TTC549 (cell line): Measurements from ENCODE around the gene KSR2.
"Not testable (repeated sequence)": the region's sequence is repeated elsewhere in the genome, so short reads cannot be mapped to it uniquely, and the experiment has no call there.

Experiments used
- FAIRE-seq: peaks from 2 replicates; lab custom pipeline; 2012; peaks lifted over from hg19 to GRCh38; lab: Jason Lieb, UNC

Gene KSR2

DNA sequence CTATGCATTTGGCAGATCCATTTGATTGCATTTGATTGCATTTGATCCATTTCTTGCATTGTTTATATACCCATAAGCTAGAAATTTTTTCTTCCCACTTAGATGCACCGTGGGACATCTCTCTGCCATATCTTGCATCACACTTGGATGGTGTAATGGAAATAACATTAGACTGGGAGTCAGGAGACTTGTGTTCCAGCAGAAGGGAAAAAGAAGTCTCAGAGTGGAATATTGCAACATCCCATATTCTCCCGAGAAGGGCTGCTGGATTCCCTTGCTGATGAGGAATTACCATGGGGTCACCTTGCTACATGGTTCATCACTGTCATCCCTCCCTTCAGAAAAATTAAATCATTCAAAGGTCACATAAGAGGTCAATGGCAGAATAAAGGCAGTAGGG, 78.1 kb downstream of the KSR2 start:
- no peak for FAIRE-seq

DNA sequence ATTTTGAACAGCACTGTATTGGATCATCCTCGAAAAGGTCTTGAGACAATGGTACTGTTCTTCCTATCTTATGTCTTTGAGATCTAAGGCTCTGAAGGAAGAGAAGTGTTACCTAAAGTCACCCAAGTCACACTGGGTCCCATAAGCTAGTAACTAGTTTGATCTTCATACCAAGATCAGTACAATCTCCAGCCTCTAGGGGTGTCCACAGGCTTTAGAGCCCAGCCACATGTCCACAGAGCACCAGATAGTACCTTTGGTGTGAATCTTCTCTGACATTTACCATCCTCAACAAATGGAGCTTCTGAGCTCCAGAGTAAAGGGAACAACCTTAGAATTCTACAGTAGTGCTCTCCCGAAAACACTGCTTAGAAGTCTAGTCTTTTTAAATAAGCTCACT, 78.7 kb downstream of the KSR2 start:
- no peak for FAIRE-seq

DNA sequence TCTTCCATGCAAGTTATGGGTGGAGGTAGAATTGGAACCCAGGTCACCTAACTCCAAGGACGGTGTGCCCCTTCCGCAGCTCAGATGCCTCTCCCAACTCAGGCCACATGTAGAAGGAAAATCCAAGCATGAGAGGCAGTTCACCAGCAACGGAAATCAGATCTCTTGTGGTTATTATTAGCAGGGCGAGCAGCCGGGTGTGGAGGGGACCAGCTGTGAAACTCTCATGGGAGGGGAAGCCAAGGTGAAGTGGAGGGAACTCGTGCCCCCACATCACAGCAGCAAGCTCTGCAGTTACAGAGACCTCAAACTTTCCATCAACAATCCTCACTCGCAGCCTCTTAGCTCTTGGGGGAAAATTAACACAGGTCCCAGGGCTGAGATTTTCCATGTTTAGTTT, 79.7 kb downstream of the KSR2 start:
- no peak for FAIRE-seq

DNA sequence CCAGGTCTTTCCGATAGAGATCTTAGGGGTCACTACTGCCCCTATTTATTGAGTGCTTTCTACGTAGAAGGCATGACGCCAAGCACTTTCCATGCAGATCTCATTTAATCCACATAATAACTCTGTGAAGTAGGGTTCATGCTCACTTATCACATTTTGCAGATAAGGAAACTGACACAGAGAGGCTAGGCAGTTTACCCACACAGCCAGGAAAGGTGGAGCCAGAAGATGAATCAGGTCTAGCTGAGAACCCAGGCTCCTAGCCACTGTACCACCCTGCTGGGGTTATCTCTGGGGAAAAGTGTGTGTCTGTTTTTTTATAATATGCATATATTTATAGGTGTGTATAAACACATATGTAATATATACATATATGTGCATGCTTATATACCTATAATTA, 83.6 kb downstream of the KSR2 start:
- FAIRE-seq, result no peak

DNA sequence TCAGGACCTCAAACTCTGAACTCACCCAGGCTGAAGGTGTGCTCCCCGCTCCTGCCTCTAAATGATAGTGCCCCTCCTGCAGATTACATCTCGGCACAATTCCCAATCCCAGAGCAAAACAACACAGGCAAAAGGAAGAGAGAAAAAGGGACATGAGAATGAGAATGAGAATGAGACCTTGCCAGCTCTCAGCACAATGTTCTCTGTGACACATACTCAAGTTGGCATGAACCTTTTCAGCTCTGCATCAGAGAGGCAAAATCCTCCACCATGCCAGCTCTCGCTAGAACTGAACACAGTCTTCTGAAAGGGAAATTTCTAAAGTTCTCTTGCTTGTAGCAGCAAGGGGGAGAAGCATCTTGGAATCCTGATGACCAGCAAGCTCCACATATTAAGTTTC, 84.6 kb downstream of the KSR2 start:
- FAIRE-seq, result no peak

DNA sequence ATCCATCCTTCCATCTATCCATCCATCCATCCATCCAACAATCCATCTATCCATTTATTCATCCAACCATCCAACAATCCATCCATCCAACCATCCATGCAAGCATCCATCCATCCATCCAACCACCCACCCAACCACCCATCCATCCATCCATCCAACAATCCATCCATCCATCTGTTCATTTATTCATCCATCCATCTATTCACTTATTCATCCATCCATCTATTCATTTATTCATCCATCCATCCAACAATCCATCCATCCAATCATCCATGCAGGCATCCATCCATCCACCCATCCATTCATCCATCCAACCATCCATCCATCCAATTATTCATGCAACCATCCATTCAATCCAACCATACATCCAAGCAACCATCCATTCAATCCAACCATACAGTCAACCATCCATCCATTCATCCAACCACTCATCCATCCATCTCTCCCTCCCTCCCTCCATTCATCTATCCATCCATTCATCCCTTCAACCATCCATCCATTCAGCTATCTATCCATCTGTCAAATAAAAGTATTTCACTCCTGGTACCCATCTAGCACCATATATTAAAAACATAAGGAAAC, 86.1 kb downstream of the KSR2 start:
- FAIRE-seq, result no peak

DNA sequence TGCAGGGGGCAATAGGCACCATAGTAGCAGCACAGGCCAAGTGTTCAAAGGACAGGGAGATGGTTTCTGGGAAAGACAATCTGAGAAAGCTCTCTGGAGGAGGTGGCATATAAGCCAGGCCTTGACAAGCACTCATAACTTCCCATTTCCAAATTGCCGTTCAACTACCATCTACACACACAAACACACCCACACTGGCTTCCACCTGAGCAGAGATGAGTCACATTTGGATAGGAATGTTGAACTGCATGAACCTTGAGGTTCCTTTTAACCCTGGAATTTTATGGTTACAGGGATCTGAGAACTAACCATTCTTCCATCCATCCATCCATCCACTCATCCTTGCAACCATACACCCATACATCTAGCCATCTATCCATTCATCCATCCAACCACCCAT, 86.6 kb downstream of the KSR2 start:
- no peak for FAIRE-seq

DNA sequence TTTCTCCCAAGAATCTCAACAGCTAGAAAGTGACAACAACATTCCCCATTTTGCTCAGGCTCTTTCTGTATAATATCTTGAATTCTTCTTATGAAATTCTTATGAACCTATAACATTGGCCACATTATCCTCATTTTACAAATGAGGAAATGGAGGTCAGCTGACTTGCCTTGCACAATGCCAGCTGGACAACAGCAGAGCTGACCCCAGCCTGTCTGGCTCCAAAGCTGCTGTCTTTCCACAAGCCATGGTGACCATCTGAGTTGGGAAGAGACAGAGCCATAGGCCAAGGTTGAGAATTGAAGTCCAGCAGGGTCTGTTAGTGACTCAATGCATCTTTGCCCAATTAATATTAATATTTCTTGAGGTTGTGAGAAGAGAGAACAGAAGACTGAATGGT, 87.3 kb downstream of the KSR2 start:
- FAIRE-seq, result no peak

DNA sequence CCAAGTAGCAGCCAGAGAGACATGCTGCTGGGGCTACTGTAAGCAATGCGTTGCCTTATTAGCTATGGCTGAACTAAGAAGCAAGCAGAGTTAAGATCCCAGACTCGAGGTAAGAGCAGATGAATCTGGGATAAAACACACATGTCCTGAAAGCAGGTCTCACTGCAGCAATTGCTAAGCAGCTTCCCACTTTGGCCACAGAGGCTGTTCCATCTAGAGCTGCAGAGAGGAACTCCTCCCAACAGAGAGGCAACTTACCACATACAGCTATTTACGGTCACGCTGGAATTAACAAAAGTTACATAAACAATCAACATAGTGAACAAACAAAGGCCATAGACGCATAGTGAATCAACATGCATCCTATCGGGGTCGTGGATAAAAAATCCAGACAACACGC, 90.2 kb downstream of the KSR2 start:
- FAIRE-seq, result no peak

DNA sequence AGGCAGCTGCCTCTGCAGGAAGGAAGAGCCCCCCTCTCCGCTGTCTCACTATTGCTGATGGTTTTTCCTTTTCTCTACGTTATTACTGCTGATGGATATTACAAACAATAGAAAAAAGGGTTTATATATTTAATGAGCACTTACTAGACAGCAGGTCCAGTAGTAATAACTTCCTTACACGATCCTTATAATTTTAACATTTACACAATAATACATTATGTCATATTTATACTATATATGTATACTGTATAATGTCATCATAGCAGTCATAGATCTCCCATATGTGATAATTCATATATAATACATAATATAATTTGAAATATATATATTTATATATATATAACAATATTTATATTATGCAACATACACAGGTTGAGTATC, 92.4 kb downstream of the KSR2 start:
- no peak for FAIRE-seq

DNA sequence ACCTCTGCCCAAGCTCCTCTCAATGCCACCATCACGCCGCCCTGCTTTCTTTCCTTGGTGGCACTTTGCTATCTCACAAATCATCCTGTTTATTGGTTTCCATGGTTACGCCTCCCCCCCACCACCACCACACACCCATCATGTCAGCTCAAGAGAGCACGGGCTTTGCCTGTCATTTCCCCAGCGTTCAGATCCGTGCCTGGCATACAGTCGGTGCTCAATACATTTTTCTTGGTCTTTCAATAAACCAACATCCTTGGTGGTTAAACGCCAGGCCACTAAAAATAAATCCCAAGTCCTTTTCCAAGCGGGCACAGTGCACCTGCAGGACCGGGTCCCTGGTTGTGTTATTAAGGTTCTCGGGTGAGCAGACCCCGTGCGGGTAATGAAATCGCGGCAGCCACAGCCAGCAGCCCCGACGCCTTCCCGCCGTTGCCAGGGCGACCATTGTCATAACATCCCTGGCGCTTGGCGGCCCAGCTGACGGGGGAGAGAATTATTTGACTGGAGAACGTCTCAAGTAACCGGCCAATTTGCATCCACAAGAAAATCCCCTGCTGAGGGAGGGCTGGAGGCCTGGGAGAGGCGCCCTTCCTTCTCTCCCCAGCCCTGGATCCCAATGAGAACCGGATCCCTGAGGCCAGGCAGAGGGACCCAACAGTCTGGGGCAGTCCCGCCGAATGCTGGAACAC, 92.9 kb downstream of the KSR2 start:
- no peak for FAIRE-seq

DNA sequence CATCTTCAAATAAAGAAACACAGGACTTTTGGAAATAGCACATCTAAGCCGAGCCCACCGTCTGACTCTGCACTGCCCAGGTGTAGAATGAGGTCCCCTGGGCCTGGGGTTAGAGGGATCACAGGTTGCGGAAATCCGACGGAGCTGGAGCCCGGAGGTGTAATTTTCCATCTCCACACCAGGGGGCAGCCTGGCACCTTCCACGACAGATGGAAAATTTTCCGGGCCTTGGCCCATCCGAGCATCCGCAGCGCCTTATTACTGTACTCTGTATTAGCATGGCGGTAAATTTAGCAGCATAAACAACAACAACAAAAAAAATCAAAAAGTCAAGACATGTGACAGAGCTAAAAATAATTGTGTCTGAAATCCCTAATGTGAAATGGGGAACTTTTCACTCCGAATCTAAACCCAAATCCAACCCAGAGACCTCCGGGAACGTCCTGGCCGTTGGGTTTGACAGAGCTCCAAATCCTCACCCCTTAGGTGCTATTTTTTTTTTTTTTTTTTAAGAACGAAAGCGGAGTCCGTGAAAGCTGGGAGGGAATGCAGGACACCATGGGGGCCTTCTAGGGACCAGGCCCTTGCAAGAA, 93.9 kb downstream of the KSR2 start:
- FAIRE-seq, result no peak

DNA sequence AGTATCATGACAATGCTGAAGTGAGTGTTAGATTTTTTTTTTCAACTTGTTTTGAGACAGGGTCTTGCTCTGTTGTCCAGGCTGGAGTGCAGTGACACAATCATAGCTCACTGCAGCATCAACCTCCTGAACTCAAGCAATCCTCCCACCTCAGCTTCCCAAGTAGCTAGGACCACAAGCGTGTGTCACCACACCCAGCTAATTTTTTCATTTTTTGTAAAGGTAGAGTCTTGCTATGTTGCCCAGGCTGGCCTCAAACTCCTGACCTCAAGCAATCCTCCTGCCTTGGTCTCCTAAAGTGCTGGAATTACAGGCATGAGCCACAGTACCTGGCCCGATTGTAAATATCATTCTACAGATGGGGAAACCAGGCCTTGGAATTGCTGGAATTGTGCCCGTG, 94.6 kb downstream of the KSR2 start:
- FAIRE-seq, result not testable (repeated sequence)

DNA sequence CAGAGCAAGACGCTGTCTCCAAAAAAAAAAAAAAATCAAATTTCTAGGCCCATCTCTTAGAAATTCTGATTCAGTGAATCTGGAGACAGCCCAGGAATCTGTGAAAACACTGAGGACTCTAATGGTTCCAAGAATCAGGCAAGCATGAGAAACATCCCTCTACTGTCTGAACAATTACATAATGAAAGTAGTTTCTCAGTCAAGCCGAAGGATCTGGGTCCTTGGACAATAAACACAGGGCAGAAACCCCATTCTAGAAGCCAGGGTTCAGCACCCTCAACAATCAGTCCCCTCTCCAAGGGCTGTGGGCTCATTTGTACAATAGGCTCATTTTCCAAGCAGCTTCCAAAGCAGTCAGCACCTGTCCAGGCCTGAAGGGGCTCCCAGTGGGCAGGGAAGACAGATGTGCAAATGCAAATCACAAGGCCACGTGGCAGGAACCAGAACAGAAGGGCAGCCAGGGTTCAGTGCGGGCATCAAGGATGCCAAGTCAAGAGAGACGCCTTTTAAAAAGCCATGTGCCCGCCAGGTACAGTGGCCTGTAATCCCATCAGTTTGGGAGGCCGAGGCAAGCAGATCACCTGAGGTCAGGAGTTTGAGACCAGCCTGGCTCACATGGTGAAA, 96.1 kb downstream of the KSR2 start:
- FAIRE-seq, result no peak

DNA sequence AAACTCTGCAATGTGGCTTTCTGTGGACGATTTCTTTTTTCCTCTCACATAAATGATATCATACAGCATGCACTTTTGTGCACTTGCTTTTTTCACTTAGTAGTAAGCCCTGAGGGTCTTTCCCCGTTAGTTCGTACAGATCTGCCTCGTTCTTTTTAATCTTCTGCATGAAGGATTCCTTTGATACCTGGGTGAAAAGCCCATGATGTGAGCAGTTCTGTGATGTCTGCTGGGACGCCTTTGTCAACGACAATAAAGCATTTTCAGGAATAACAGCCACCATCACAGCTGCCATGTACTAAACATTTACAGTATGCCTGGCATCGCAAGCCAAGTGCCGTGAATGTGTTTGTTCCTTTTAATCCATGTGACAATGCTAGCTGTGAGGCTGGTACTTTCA, 99.2 kb downstream of the KSR2 start:
- FAIRE-seq, result no peak

DNA sequence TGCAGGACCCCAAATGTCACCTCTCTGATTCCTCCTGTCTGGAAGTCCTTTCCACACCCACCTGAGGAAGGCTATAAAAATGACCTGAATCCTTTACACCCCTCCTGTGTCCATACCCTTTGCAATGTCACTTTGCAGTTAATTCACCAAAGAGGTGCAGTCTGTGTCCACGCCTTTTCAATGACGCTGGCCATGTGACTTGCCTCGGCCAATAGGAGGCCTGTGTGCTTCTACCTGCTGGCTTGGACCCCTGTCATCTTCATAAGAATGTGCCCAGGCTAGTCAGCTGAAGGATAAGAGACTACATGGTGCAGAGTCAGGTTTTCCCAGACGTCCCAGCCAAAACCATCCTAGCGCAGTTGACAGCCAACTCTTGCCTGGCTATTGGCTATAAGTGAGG, 101.4 kb downstream of the KSR2 start:
- FAIRE-seq, result no peak

DNA sequence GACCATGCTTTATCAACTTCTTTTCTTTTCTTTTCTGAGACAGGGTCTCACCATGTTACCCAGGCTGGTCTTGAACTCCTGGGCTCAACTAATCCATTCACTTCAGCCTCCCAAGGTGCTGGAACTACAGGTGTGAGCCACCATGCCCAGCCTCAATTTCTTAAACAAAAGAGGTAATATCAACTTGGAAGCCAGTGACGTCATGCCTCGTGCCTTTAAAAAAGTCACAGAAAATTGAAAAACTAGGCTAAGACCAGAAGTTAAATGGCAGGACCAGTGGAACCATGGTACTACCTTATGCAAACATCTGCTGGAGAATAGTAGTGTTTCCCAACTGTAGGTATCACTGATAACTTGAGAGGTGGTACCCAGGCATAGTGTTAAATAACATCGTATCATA, 103.3 kb downstream of the KSR2 start:
- no peak for FAIRE-seq

DNA sequence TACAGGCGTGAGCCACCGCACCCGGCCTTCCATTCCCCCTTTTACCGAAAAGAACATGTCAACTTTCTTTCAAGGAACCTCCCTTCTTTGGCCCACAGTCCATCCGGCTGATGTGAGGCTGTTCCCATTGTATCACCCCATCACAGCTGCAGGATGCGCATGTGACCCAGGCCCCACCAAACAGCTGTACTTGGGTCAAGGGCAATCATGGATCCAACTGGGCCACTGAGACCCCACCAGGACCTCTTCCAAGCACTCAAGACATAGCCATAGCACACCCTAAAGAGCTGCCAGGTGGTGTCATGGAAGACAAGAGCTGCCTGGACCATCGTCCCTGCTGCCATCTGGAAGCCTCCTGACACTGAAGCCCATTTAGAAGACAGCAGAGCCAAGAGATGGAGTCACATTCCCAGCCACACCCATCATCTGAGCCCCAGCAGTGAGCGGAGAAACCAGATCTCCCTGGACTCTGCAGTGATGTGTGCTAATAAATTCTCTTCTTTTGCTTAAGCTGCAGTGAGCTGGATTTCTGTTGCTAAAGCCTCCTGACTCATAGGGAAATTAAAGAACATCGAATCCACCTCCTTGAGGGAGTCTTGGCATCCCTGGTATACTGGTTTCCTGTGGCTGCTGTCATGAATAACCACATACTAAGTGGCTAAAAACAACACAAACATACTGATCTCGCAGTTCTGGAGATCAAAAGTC, 105.6 kb downstream of the KSR2 start:
- FAIRE-seq, result no peak

DNA sequence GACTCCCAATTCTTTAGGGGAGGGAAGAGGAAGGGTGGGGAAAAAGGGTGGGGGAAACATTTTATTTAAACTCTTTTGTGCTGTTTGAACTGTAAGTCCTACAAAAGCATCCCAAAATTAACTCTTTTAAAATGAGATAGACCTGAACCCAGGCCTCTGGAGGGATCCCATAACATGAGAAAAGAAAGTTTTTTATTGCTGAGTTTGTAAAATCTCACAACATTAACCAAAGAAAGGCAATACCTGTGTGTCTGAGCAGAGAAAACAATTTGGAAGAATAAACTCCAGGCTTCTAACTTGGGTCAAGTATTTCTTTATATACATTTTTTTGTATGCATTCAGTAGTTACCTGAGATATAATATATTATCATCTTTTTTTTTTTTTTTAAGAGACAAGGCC, 107.1 kb downstream of the KSR2 start:
- FAIRE-seq, result no peak

DNA sequence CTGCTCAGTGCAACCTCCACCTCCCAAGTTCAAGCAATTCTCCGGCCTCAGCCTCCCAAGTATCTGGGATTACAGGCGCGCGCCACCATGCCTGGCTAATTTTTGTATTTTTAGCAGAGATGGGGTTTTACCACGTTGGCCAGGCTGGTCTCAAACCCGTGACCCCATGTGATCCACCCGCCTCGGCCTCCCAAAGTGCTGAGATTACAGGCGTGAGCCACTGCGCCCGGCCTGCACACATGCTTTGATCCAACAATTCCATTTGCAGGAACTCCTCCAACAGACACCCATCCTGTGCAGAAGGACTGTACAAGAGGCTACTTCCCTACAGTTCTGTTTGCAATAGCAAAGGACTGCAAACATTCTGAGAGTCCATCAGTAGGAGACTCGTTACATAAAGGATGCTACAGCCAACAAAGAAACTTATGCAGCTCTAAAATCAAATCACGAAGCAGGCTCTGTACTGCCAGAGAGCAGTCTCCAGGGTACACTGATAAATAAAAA, 108.0 kb downstream of the KSR2 start:
- FAIRE-seq, result not testable (repeated sequence)

DNA sequence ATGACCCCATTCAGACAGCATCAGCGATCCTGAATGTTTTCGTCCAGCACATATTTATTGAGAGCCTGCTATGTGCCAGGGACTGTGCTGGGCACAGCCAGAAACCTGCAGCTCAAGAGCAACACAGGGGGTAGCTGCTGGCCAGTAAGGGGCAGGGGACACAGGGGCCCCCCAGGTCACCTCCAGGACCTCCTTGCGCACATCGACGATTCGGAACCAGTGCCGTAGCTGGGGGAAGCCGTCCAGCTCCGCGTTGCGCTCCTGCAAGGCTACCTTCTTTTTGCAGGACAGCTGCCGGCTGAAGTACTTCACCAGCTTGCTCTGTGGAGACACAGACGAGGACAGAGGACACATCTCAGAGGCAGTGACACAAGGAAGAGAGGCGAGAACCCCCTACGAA, 108.7 kb downstream of the KSR2 start:
- no peak for FAIRE-seq

DNA sequence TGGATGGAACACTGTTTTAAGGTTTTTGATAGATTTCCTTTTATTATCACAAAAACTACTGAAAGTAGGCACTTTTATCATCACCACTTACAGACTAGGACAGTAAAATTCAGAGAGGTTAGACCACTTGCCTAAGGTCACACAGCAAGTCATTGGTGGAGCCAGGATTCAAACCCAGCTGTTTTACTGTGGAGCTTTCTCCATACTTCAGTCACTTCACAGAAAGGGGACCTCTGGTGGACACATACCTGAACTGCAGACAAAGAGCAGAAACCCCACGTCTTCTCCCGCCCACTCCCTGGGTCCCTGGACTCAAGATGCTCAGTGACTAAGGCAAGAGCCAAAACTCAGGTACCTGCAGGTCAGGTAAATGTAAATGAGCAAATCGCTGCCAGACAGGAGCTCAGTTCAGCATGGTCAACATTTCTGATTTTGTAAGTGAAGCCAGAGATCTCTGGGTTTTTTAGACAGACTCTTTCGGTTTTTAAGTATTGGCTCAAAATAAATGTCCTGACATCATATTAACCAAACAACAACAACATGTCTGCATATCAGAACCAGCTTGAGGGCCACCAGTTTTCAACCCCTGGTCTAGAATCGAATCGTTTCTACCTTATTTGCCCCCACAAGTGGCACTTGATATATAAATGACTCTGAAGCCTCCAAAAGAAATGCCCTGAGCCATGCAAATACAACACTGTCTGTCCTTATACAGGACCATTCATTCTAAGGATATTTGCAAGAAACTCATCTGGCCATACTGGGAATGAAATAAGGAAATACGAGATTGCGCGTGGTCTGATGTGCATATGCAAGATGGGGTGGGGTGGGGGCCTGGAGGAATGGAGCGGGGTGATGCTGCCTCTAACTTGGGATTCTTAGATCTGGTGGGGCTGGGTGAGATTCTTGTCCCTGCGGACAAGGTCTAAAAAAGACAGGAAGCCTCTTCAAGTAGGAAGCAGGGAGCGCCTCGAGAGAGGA, 110.9 kb downstream of the KSR2 start:
- no peak for FAIRE-seq
